Measurements from ENCODE around the gene NHEJ1.

Gene NHEJ1

DNA sequence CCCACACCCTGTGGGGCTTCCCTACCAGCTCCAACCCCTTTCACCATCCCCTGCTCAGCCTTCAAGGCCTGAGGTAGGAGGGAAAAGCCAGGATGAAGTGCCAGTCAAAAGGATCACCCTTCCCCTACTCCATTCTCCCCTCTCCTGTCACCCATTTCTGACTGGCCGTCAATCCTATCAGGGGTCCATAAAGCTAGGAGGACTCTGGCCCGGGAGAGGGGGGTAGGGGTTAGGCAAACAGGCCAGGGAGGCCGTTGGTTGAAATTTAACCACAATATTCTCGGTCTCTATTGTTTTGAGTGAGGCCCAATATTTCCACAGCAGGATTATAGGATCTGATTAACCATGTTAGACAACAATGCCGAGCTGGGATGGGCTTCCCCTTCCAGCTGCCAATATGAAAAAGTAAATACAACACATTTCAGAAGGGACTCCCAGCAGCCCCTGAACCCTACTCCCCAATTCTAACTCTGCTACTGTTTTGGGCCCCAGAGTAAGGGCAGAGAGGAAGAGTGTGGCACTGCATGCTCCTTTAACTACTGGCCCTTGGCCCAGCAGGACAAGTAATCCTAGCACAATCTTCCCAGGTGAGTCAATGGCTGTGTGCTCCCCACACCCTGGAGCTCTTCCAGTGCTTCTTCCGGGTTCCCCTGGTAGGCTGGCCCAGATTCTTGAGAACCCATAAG is 89.3 kb downstream of the NHEJ1 start:
- no peak overlapping the region for H2AFZ ChIP-seq (ENCODE audit: low read length)
- no peaks in the 10 kb centered on the region for H3K9me3 ChIP-seq (ENCODE audit: low read length)
- no peaks in the 10 kb centered on the region for H3K4me1 ChIP-seq (ENCODE audit: insufficient read depth, low read length, severe bottlenecking)
- H3K4me3 ChIP-seq (ENCODE audit: low read depth, low read length, poor library complexity, severe bottlenecking) = no peak overlapping the region
- no peak for TF ChIP-seq EZH2 (IDR thresholded peaks at IDR 0.05; ENCODE audit: borderline replicate concordance, low read length)
- TF ChIP-seq, protein P1, sequence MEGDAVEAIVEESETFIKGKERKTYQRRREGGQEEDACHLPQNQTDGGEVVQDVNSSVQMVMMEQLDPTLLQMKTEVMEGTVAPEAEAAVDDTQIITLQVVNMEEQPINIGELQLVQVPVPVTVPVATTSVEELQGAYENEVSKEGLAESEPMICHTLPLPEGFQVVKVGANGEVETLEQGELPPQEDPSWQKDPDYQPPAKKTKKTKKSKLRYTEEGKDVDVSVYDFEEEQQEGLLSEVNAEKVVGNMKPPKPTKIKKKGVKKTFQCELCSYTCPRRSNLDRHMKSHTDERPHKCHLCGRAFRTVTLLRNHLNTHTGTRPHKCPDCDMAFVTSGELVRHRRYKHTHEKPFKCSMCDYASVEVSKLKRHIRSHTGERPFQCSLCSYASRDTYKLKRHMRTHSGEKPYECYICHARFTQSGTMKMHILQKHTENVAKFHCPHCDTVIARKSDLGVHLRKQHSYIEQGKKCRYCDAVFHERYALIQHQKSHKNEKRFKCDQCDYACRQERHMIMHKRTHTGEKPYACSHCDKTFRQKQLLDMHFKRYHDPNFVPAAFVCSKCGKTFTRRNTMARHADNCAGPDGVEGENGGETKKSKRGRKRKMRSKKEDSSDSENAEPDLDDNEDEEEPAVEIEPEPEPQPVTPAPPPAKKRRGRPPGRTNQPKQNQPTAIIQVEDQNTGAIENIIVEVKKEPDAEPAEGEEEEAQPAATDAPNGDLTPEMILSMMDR (IDR thresholded peaks at IDR 0.05; ENCODE audit: low read length) = no peak
- no peaks in the 10 kb centered on the region for H3F3A ChIP-seq (ENCODE audit: insufficient read depth, low read length)
- H3K9ac ChIP-seq (ENCODE audit: low read length) = no peak overlapping the region
- H3K36me3 ChIP-seq (ENCODE audit: insufficient read depth, low read length) = no peaks in the 10 kb centered on the region
- no peaks in the 10 kb centered on the region for H3K79me2 ChIP-seq (ENCODE audit: insufficient read depth, low read length)
- H3K9me2 ChIP-seq (ENCODE audit: low read depth, low read length) = no peaks in the 10 kb centered on the region
- no peaks in the 10 kb centered on the region for H4K20me1 ChIP-seq (ENCODE audit: insufficient read depth, low read length)
- no peaks in the 10 kb centered on the region for H3K27me3 ChIP-seq (ENCODE audit: insufficient read depth, low read length)
- H3K4me2 ChIP-seq (ENCODE audit: low read length) = no peak overlapping the region
- no peak overlapping the region for H3K27ac ChIP-seq (ENCODE audit: low read depth, low read length, poor library complexity, severe bottlenecking)

DNA sequence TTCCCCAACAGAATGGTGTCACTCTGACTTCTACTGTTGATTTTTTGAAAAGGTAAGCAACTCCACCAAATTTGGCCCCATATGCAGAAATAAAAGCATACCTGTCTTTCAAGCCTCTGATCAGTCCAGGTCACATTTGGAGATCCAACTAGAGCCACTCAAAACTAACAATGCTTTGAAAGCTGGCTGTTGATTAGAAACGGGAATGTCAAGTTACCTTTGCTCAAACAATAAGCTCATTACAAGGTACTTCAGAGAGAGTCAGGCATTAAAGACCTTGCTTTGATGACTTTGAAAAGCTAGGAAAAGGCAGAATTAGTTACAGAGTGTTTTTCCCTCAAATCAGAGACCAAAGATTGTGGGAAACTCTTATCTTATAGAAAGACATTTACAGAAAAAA is 95.1 kb downstream of the NHEJ1 start:
- Histone ChIP-seq H3K79me2 (ENCODE audit: insufficient read depth, low read length) (no peaks in the 10 kb centered on the region), H3K27ac (ENCODE audit: low read depth, low read length, poor library complexity, severe bottlenecking) (no peak overlapping the region), H3K4me3 (ENCODE audit: low read depth, low read length, poor library complexity, severe bottlenecking) (no peak overlapping the region), H3K4me2 (ENCODE audit: low read length) (no peak overlapping the region), H3F3A (ENCODE audit: insufficient read depth, low read length) (no peaks in the 10 kb centered on the region), H3K9me3 (ENCODE audit: low read length) (no peaks in the 10 kb centered on the region), H3K36me3 (ENCODE audit: insufficient read depth, low read length) (no peaks in the 10 kb centered on the region), H3K4me1 (ENCODE audit: insufficient read depth, low read length, severe bottlenecking) (no peaks in the 10 kb centered on the region), H4K20me1 (ENCODE audit: insufficient read depth, low read length) (no peaks in the 10 kb centered on the region), H3K27me3 (ENCODE audit: insufficient read depth, low read length) (no peaks in the 10 kb centered on the region), H3K9ac (ENCODE audit: low read length) (no peak overlapping the region), H2AFZ (ENCODE audit: low read length) (no peak overlapping the region), H3K9me2 (ENCODE audit: low read depth, low read length) (no peaks in the 10 kb centered on the region)
- TF ChIP-seq, protein P1 (IDR thresholded peaks at IDR 0.05; ENCODE audit: low read length) = no peak
- TF ChIP-seq EZH2 (IDR thresholded peaks at IDR 0.05; ENCODE audit: borderline replicate concordance, low read length) = no peak

DNA sequence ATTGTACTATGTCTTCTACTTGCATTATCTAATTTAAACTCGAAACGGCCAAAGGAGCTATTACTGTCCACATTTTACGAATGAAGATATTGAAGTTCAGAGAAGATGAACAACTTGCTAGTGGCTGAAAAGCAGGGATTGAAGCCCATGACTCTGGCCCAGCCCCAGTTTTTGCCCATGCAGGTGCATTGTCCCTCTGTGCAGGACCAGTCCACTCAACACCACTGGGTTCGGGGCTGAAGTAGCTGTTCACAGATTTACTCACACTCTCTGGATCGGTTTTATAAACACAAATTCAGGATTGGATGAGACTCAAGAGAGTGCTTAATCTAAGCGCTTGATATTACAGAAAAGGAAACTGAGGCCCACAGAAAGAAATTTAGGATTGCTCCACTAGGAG is 98.5 kb downstream of the NHEJ1 start:
- H4K20me1 ChIP-seq (ENCODE audit: insufficient read depth, low read length) = no peaks in the 10 kb centered on the region
- H3F3A ChIP-seq (ENCODE audit: insufficient read depth, low read length) = no peaks in the 10 kb centered on the region
- H3K9me2 ChIP-seq (ENCODE audit: low read depth, low read length) = no peaks in the 10 kb centered on the region
- no peak overlapping the region for H3K9ac ChIP-seq (ENCODE audit: low read length)
- H3K36me3 ChIP-seq (ENCODE audit: insufficient read depth, low read length) = no peaks in the 10 kb centered on the region
- H3K9me3 ChIP-seq (ENCODE audit: low read length) = no peaks in the 10 kb centered on the region
- TF ChIP-seq, protein P1 (IDR thresholded peaks at IDR 0.05; ENCODE audit: low read length) = no peak
- no peak for TF ChIP-seq EZH2 (IDR thresholded peaks at IDR 0.05; ENCODE audit: borderline replicate concordance, low read length)
- H2AFZ ChIP-seq (ENCODE audit: low read length) = no peak overlapping the region
- H3K27ac ChIP-seq (ENCODE audit: low read depth, low read length, poor library complexity, severe bottlenecking) = no peak overlapping the region
- no peaks in the 10 kb centered on the region for H3K79me2 ChIP-seq (ENCODE audit: insufficient read depth, low read length)
- no peak overlapping the region for H3K4me2 ChIP-seq (ENCODE audit: low read length)
- no peak overlapping the region for H3K4me3 ChIP-seq (ENCODE audit: low read depth, low read length, poor library complexity, severe bottlenecking)
- no peaks in the 10 kb centered on the region; the same call in 1 of the 2 replicates for H3K27me3 ChIP-seq (ENCODE audit: insufficient read depth, low read length)
- H3K4me1 ChIP-seq (ENCODE audit: insufficient read depth, low read length, severe bottlenecking) = no peaks in the 10 kb centered on the region

Measured in OCI-LY1 (cell line).